Mesenchymal stem cell (in vitro differentiated cells and primary cell): ENCODE results near the gene HDAC6.

Experiments used
- DNase-seq: peaks from one replicate; pipeline ENCODE4 v3.0.0-alpha.2; 2013
- H2AFZ ChIP-seq: one replicate; pipeline ENCODE4 v1.6.1; 2013; ENCODE audit warnings: low read depth, mild to moderate bottlenecking, control low read depth, inconsistent platforms, low read length, moderate library complexity
- H2AK5ac ChIP-seq: 2 replicates; pipeline ENCODE4 v1.6.1; 2013; ENCODE audit warnings: low read length, moderate library complexity, mild to moderate bottlenecking, inconsistent platforms; ENCODE audit not compliant: severe bottlenecking
- H2BK120ac ChIP-seq: one replicate; pipeline ENCODE4 v1.6.1; 2013; ENCODE audit warnings: low read depth, mild to moderate bottlenecking, inconsistent platforms, low read length, moderate library complexity
- H2BK12ac ChIP-seq, 2 experiments: one replicate each; pipeline ENCODE4 v1.6.1; 2013; ENCODE audit warnings: inconsistent platforms in 2 of 2, low read length in 2 of 2, mild to moderate bottlenecking in 2 of 2, moderate library complexity in 2 of 2, control low read depth in 1 of 2
- H2BK15ac ChIP-seq: one replicate; pipeline ENCODE4 v1.6.1; 2013; ENCODE audit warnings: mild to moderate bottlenecking, low read depth, inconsistent platforms; ENCODE audit not compliant: poor library complexity, severe bottlenecking
- H2BK5ac ChIP-seq: 2 replicates; pipeline ENCODE4 v1.6.1; 2013; ENCODE audit warnings: low read depth, mild to moderate bottlenecking, low read length, control low read depth, inconsistent platforms; ENCODE audit not compliant: poor library complexity, severe bottlenecking
- H3K14ac ChIP-seq, 2 experiments: one replicate each; pipeline ENCODE4 v1.6.1; 2013; ENCODE audit warnings: inconsistent platforms in 2 of 2, low read length in 2 of 2, control low read depth in 1 of 2, mild to moderate bottlenecking in 1 of 2, moderate library complexity in 1 of 2
- H3K18ac ChIP-seq, 2 experiments: one replicate each; pipeline ENCODE4 v1.6.1; 2013; ENCODE audit warnings: inconsistent platforms in 2 of 2, low read length in 2 of 2, control low read depth in 1 of 2, low read depth in 1 of 2, mild to moderate bottlenecking in 1 of 2
- H3K23ac ChIP-seq, 2 experiments: one replicate each; pipeline ENCODE4 v1.6.1; 2013; ENCODE audit warnings: inconsistent platforms in 2 of 2, low read length in 2 of 2, mild to moderate bottlenecking in 2 of 2, moderate library complexity in 2 of 2, control low read depth in 1 of 2
- H3K27ac ChIP-seq: 2 replicates; pipeline ENCODE4 v1.5.1; 2013; ENCODE audit warnings: mild to moderate bottlenecking, moderate library complexity, low read length, control low read depth, inconsistent platforms; ENCODE audit not compliant: poor library complexity, severe bottlenecking
- H3K27me3 ChIP-seq, 2 experiments: 2 replicates each; pipeline versions ENCODE4 v1.6.1 to v1.7.0; 2013; ENCODE audit warnings: low read length in 2 of 2, mild to moderate bottlenecking in 2 of 2, moderate library complexity in 2 of 2, control low read depth in 1 of 2, inconsistent platforms in 1 of 2; ENCODE audit not compliant: control insufficient read depth in 1 of 2, insufficient read depth in 1 of 2
- H3K36me3 ChIP-seq, 2 experiments: 2 replicates each; pipeline versions ENCODE4 v1.6.1 to v1.7.0; 2013; ENCODE audit warnings: low read length in 2 of 2, control low read depth in 1 of 2, inconsistent platforms in 1 of 2, low read depth in 1 of 2, mild to moderate bottlenecking in 1 of 2; ENCODE audit not compliant: insufficient read depth in 2 of 2, control insufficient read depth in 1 of 2
- H3K4ac ChIP-seq, 2 experiments: one replicate each; pipeline ENCODE4 v1.6.1; 2013; ENCODE audit warnings: inconsistent platforms in 2 of 2, low read length in 2 of 2, mild to moderate bottlenecking in 2 of 2, moderate library complexity in 2 of 2, control low read depth in 1 of 2, low read depth in 1 of 2
- H3K4me1 ChIP-seq: 2 replicates; pipeline ENCODE4 v1.6.1; 2013; ENCODE audit warnings: low read depth, low read length, control low read depth; ENCODE audit not compliant: control insufficient read depth, insufficient read depth
- H3K4me2 ChIP-seq: 2 replicates; pipeline ENCODE4 v1.6.1; 2013; ENCODE audit warnings: low read length, mild to moderate bottlenecking, inconsistent platforms; ENCODE audit not compliant: poor library complexity, severe bottlenecking
- H3K4me3 ChIP-seq, 2 experiments: 2 replicates each; pipeline versions ENCODE4 v1.5.1 to v1.7.0; 2013; ENCODE audit warnings: low read length in 2 of 2, mild to moderate bottlenecking in 2 of 2, control low read depth in 1 of 2, low read depth in 1 of 2; ENCODE audit not compliant: insufficient read depth in 1 of 2
- H3K79me1 ChIP-seq: replicated peaks from 2 replicates; pipeline ENCODE4 v1.6.1; 2013; ENCODE audit warnings: mild to moderate bottlenecking, control low read depth, low read length, inconsistent platforms; ENCODE audit not compliant: poor library complexity, severe bottlenecking
- H3K9ac ChIP-seq: 2 replicates; pipeline ENCODE4 v1.7.0; 2013; ENCODE audit warnings: mild to moderate bottlenecking, low read length, moderate library complexity
- H3K9me3 ChIP-seq: 2 replicates; pipeline ENCODE4 v1.7.0; 2013; ENCODE audit warnings: mild to moderate bottlenecking, low read length; ENCODE audit not compliant: control insufficient read depth
- H4K8ac ChIP-seq: one replicate; pipeline ENCODE4 v1.6.1; 2013; ENCODE audit warnings: inconsistent platforms, mild to moderate bottlenecking, low read length, moderate library complexity
- H4K91ac ChIP-seq: one replicate; pipeline ENCODE4 v1.6.1; 2013; ENCODE audit warnings: mild to moderate bottlenecking, low read length, inconsistent platforms
- WGBS: methylation state at CpG from one replicate; pipeline ENCODE4 v1.1.7; 2013; ENCODE audit warnings: mixed read lengths; 5-methylcytosine and 5-hydroxymethylcytosine counted together

Gene HDAC6

DNA sequence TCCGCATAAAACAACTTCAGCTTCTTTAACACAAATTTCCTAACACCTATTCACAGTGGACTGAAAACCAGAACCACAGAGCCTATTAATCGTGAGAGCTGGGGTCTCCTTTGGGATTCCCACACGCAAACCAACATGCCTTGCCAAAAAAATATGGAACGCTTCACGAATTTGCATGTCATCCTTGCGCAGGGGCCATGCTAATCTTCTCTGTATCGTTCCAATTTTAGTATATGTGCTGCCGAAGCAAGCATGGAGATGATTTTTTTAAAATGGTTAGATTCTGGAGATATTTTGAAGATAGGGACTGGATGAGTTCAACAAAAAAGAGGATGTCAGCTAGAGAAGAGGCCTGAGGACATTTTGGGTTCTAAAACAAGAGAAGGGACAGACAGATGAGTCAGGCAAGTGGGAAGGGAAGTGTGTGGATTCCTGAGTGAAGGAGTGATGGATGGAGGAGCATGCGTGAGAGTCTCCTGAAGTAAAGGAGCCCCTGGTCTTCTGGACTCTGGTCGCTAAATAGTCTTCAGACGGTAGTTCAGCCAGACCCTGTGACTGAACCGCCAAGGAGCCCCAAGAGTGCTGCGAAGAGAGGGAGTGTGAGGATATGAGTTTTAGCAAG is 24.9 kb upstream of the HDAC6 start:
- H3K23ac ChIP-seq: no peak overlapping the region
- no peak overlapping the region for H2BK5ac ChIP-seq
- H2BK120ac ChIP-seq: no peak overlapping the region
- H3K4me1 ChIP-seq: no peaks in the 10 kb centered on the region
- H2AK5ac ChIP-seq: no peak overlapping the region
- H4K91ac ChIP-seq: no peak overlapping the region
- H3K9ac ChIP-seq: no peak overlapping the region
- H3K27me3 ChIP-seq: peaks cover 0 to 63% of the 10 kb centered on the region in 2 experiments
- H3K18ac ChIP-seq: no peak overlapping the region
- no peak overlapping the region for H3K4ac ChIP-seq
- no peak overlapping the region for H2BK15ac ChIP-seq
- no peak overlapping the region for H3K27ac ChIP-seq
- no peaks in the 10 kb centered on the region for H3K36me3 ChIP-seq
- DNase-seq: no peak
- no peaks in the 10 kb centered on the region for H3K79me1 ChIP-seq
- no peak overlapping the region for H3K4me3 ChIP-seq
- 72% methylated on average over 13 of the region's 13 CpGs for WGBS
- H2AFZ ChIP-seq: no peak overlapping the region
- H3K4me2 ChIP-seq: no peak overlapping the region
- no peak overlapping the region for H3K14ac ChIP-seq
- H3K9me3 ChIP-seq: peaks cover 7% of the 10 kb centered on the region
- no peak overlapping the region for H2BK12ac ChIP-seq
- H4K8ac ChIP-seq: no peak overlapping the region

DNA sequence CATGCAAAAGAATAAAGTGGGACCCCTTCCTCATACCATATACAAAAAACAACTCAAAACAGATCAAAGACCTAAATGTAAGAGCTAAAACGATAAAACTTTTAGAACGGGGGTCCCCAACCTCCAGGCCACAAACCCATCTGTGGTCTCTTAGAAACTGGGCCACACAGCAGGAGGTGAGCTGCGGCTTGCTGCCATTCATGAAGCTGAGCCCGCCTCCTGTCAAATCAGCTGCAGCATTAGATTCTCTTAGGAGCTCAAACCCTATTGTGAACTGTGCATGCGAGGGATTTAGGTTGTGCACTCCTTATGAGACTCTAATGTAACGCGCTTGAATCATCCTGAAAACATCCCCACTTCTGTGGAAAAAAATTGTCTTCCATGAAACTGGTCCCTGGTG is 22.5 kb upstream of the HDAC6 start:
- no peak overlapping the region for H3K18ac ChIP-seq
- no peak overlapping the region for H3K4me2 ChIP-seq
- H2AK5ac ChIP-seq: no peak overlapping the region
- 84% methylated on average over 7 of the region's 7 CpGs for WGBS
- H3K27me3 ChIP-seq: peaks cover 0 to 52% of the 10 kb centered on the region in 2 experiments
- no peaks in the 10 kb centered on the region for H3K36me3 ChIP-seq
- H3K79me1 ChIP-seq: no peaks in the 10 kb centered on the region
- H3K4ac ChIP-seq: no peak overlapping the region
- H4K8ac ChIP-seq: no peak overlapping the region
- no peak overlapping the region for H3K4me3 ChIP-seq
- no peak overlapping the region for H2BK120ac ChIP-seq
- DNase-seq: no peak
- no peak overlapping the region for H3K23ac ChIP-seq
- no peak overlapping the region for H2BK15ac ChIP-seq
- H2BK12ac ChIP-seq: no peak overlapping the region
- H3K9ac ChIP-seq: no peak overlapping the region
- no peak overlapping the region for H2BK5ac ChIP-seq
- H3K4me1 ChIP-seq: no peaks in the 10 kb centered on the region
- peaks cover 7% of the 10 kb centered on the region for H3K9me3 ChIP-seq
- no peak overlapping the region for H3K14ac ChIP-seq
- no peak overlapping the region for H4K91ac ChIP-seq
- H3K27ac ChIP-seq: no peak overlapping the region
- H2AFZ ChIP-seq: no peak overlapping the region

DNA sequence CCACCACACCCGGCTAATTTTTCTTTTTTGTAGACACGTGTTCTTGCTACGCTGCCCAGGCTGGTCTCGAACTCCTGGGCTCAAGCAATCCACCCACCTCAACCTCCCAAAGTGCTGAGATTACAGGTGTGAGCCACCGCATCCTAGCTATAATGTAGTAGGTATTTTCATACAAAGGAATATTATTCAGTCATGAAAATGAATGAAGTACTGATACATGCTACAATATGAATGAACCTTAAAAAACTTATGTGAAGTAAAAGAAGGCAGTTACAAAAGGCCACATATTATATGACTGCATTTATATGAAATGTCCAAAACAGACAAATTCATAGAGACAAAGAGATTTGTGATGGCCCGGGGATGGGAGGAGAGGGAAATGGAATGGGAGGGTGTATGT is 20.2 kb upstream of the HDAC6 start:
- no peak overlapping the region for H2BK5ac ChIP-seq
- no peaks in the 10 kb centered on the region for H3K4me1 ChIP-seq
- H3K14ac ChIP-seq: no peak overlapping the region
- H3K27me3 ChIP-seq: peaks cover 0 to 53% of the 10 kb centered on the region in 2 experiments
- H2AK5ac ChIP-seq: no peak overlapping the region
- H3K4ac ChIP-seq: no peak overlapping the region
- H2BK12ac ChIP-seq: no peak overlapping the region
- H2BK120ac ChIP-seq: no peak overlapping the region
- H3K4me3 ChIP-seq: no peak overlapping the region
- no peaks in the 10 kb centered on the region for H3K79me1 ChIP-seq
- no peak overlapping the region for H3K9ac ChIP-seq
- H2AFZ ChIP-seq: no peak overlapping the region
- DNase-seq: no peak
- peaks cover 7% of the 10 kb centered on the region for H3K9me3 ChIP-seq
- H2BK15ac ChIP-seq: no peak overlapping the region
- no peak overlapping the region for H3K27ac ChIP-seq
- H3K4me2 ChIP-seq: no peak overlapping the region
- H3K23ac ChIP-seq: no peak overlapping the region
- H3K36me3 ChIP-seq: no peaks in the 10 kb centered on the region
- H4K91ac ChIP-seq: no peak overlapping the region
- H4K8ac ChIP-seq: no peak overlapping the region
- WGBS: 98% methylated on average over 2 of the region's 6 CpGs
- no peak overlapping the region for H3K18ac ChIP-seq

DNA sequence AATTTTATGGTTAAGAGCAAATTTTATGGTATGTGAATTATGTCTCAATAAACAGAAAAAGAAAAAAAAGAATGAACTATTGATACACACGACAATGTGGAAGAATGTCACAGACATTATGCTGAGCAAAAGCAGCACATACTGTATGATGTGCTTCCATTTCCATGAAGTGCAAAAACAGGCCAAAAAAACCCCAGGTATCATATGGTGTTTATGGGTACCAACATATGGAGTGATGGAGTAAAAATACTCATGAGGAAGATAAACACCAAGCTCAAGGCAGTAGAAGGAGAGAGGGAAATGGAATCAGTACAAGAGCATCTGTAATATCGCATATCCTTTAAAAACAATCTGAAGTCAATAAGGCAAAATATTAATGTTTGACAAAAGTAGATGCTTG is 19.7 kb upstream of the HDAC6 start:
- Histone ChIP-seq H3K79me1 (no peaks in the 10 kb centered on the region), H3K36me3 (no peaks in the 10 kb centered on the region), H3K4me1 (no peaks in the 10 kb centered on the region), H3K14ac (no peak overlapping the region), H3K9ac (no peak overlapping the region), H3K18ac (no peak overlapping the region), H2BK15ac (no peak overlapping the region), H3K4ac (no peak overlapping the region), H3K4me3 (no peak overlapping the region), H3K4me2 (no peak overlapping the region), H2BK5ac (no peak overlapping the region), H3K27me3 (peaks cover under 1 to 57% of the 10 kb centered on the region in 2 experiments), H2AFZ (no peak overlapping the region), H4K91ac (no peak overlapping the region), H3K27ac (no peak overlapping the region), H2BK12ac (no peak overlapping the region), H3K23ac (no peak overlapping the region), H2BK120ac (no peak overlapping the region), H2AK5ac (no peak overlapping the region), H3K9me3 (peaks cover 7% of the 10 kb centered on the region), H4K8ac (no peak overlapping the region)
- DNase-seq: no peak
- no CpG with 5 or more reads among the region's 2 CpGs for WGBS
